Measurements from ENCODE around the gene XAB2.

Gene XAB2

DNA sequence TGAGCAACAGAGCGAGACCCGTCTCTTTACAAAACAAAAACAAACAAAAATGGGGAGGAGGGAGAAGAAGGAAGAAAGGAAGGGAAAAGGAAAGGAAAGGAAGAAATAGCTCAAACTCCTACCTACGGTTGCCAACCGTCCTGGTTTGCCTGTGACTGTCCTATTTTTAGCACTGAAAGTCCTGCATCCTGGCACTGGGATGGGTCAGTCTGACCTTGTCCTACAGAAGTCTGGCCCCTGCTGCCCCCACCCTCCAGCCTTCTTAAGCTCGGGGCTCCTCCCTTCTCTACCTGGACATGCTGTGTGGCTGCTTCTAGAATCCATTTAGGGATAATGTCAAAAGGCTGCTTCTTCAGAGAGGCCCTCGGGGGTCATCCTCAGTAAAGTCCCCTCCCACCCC lies 6.3 kb upstream of the XAB2 start:
- no peak overlapping the region for H3K4me3 ChIP-seq (ENCODE audit: low read depth, low read length)
- TF ChIP-seq, protein P1, sequence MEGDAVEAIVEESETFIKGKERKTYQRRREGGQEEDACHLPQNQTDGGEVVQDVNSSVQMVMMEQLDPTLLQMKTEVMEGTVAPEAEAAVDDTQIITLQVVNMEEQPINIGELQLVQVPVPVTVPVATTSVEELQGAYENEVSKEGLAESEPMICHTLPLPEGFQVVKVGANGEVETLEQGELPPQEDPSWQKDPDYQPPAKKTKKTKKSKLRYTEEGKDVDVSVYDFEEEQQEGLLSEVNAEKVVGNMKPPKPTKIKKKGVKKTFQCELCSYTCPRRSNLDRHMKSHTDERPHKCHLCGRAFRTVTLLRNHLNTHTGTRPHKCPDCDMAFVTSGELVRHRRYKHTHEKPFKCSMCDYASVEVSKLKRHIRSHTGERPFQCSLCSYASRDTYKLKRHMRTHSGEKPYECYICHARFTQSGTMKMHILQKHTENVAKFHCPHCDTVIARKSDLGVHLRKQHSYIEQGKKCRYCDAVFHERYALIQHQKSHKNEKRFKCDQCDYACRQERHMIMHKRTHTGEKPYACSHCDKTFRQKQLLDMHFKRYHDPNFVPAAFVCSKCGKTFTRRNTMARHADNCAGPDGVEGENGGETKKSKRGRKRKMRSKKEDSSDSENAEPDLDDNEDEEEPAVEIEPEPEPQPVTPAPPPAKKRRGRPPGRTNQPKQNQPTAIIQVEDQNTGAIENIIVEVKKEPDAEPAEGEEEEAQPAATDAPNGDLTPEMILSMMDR (IDR thresholded peaks at IDR 0.05; ENCODE audit: low read depth, low read length) = no peak
- DNase-seq (ENCODE audit: low read depth, low spot score) = no peak
- in situ Hi-C loops (cut with HindIII; ENCODE audit: low sequenced_read_pairs) = no loop called here

DNA sequence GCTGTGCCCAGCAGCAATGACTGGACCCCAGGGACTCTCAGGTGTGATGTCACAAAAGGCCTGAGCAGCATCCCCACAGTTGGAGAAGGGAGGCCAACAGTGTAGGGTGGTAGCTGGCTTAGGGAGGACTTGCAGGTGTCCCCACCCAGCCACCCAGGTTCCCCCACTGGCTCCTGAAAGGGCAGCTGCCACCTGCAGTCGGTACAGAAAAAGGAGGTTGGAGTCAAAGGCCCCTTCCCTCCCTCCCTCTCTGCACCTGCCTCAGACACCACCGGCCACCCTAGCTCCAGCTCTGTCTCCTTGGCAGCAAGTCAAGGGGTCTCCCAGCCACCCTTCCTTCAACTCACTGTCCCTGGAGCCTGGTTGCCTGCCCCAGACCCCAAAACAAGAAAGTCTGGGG lies 4.4 kb upstream of the XAB2 start, which contains the start of gene PCP2:
PCP2 (minus strand) TSS at position 22 of the 400 bp plus-strand sequence. CDS start 262 bp downstream, outside the sequence.
- TF ChIP-seq, protein P1 (IDR thresholded peaks at IDR 0.05; ENCODE audit: low read depth, low read length) = no peak
- DNase-seq (ENCODE audit: low read depth, low spot score) = no peak
- H3K4me3 ChIP-seq (ENCODE audit: low read depth, low read length) = no peak within 1 kb of the TSS
- in situ Hi-C loops (cut with HindIII; ENCODE audit: low sequenced_read_pairs) = no loop called here

DNA sequence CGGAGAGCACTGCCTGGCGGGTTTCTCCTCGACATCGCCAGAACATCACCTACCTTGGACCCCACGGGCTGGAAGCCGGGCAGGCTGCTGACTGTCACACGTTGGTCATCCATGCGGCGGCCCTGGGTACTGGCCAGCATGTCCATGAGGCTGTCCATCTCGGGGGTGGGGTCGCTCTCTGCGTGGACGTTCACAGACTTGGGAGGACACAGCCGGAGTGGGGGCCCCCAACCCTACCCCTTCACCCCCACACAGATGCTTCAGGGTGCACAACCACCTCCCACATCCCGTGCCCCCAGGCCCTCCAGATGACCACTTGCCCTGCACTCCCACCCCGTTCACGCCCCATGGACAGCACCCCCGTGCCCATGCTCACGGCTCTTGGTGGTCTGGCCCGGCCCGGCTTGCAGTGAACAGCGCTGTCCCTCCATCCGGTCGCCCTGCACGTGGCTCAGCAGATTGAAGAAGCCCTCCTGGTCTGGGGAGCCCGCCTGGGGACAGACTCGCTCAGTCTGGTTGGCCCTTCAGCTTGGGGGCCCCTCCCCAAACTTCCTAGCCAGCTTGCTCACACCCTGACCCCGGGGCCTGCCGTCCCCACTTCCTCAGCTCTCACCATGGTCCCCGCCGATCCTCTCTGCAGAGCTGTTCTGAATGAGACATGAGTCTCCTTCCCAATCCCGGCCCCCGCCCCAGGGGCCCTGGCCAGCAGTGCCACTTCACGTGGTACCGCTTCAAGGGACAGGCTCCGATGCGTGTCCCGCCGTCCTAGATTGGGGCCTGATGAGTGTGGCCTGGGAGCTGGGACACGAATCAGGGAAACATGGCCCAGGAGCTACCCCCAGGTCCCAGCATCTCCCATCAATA lies 3.2 kb upstream of the XAB2 start:
- no peak for DNase-seq (ENCODE audit: low read depth, low spot score)
- in situ Hi-C loops (cut with HindIII; ENCODE audit: low sequenced_read_pairs) = no loop called here
- H3K4me3 ChIP-seq (ENCODE audit: low read depth, low read length) = no peak overlapping the region
- TF ChIP-seq, protein P1 (IDR thresholded peaks at IDR 0.05; ENCODE audit: low read depth, low read length) = no peak

DNA sequence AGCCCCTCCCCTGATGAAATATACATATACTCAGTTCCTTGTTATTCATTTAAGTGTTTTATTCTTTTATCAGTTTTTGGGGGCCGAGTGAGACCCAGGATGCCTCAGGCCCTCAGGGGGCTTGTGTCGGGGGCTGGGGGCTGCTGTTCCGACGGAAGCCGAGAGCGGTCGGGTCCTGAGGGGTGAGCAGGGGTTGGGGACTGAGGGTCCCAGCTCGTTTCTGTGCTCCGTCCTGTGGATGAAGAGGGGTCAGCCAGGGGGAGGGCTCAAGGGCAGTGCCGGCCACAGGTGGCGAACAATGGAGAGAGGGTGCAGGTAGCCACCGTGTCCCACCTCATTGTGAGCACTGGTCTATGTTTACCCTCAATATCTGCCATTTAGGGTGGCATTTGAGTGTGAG lies 2.2 kb upstream of the XAB2 start:
- H3K4me3 ChIP-seq (ENCODE audit: low read depth, low read length) = no peak overlapping the region
- no peak for DNase-seq (ENCODE audit: low read depth, low spot score)
- in situ Hi-C loops (cut with HindIII; ENCODE audit: low sequenced_read_pairs) = no loop called here
- TF ChIP-seq, protein P1 (IDR thresholded peaks at IDR 0.05; ENCODE audit: low read depth, low read length) = no peak

DNA sequence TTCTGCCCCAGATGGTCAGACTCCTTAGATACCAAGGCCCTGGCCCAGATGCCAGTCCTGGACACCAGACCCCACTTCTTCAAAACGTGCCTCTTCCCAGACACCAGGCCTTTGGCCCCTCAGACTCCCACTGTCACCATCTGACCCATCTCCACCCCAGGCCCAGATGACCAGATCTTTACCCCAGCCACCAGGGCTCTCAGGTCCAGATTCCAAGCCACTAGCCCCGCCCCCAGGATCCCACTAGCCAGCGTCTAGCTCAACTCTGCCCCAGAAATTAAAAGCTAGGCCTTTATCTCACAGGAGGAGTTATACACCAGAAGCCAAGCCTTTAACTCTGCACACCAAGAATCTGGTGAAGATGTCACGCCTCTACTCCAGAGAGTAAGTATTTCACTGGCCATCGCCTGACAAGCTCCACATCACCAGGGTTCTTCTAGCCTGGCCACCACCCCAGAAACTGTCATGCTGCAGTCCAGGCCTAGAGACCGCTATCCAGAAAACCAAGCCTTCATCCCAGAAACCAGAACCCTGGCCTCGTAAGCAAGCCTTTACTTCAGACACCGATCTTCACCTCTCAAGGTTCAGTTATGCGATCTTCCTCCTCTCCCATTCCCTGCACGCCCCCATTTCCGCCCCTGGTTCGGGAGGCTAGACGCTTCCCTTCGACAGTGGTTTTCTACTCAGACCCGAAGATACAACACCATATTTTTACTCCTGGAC lies 595 bp downstream of the XAB2 start:
- peak overlapping the region; percentile 100 for H3K4me3 ChIP-seq (ENCODE audit: low read depth, low read length)
- DNase-seq (ENCODE audit: low read depth, low spot score) = no peak
- in situ Hi-C loops (cut with HindIII; ENCODE audit: low sequenced_read_pairs) = no loop called here
- TF ChIP-seq, protein P1 (IDR thresholded peaks at IDR 0.05; ENCODE audit: low read depth, low read length) = no peak

DNA sequence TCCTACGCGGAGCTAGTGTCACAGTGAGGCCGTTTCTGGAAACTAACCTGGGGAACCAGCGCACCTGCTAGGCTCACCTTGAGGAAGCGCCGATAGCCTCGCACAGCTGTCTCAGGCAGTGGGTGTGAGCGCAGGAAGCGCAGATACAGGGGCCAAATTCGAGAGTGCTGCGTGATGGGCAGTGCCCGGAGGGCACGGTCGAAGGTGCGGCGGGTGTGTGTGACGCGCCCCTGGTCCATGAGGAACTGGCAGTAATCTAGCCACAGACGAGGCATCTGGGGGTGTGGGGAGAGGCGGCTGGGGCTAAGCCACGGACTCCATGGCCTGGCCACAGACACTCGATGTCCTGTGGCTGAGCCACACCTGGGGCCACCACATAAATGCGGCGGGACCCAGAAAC lies 2.2 kb downstream of the XAB2 start:
- no peak for DNase-seq (ENCODE audit: low read depth, low spot score)
- TF ChIP-seq, protein P1 (IDR thresholded peaks at IDR 0.05; ENCODE audit: low read depth, low read length) = no peak
- in situ Hi-C loops (cut with HindIII; ENCODE audit: low sequenced_read_pairs) = no loop called here
- no peak overlapping the region for H3K4me3 ChIP-seq (ENCODE audit: low read depth, low read length)

Measured in astrocyte of the spinal cord (primary cell).